GM23338 (cell line): ENCODE data around the gene TSC22D3. TPM values are rescaled to one million over a fixed set of nuclear protein-coding genes. Genes with fewer than 3 reads are reported as not detected.

ENCODE experiments used
- ATAC-seq: fragments of 200-7000 bp; cut with Tn5 transposase; 3 replicates; pipeline ENCODE4 v1.9.1; 2020
- DNase-seq: peaks from one replicate; pipeline ENCODE4 v3.0.0-alpha.2; 2015; ENCODE audit warnings: low spot score
- H2AFZ ChIP-seq: fragments of 200-600 bp; sonication (generic); 2 replicates; pipeline ENCODE4 v1.8.0; 2016; ENCODE audit warnings: antibody characterized with exemption, mild to moderate bottlenecking, moderate library complexity
- H3F3A ChIP-seq: fragments of 200-600 bp; sonication (generic); replicated peaks from 2 replicates; pipeline ENCODE4 v1.8.0; 2017; ENCODE audit warnings: antibody characterized with exemption, mixed run types, low read depth
- H3K27ac ChIP-seq: fragments of 200-600 bp; sonication (generic); 2 replicates; pipeline ENCODE4 v1.6.1; 2016; ENCODE audit warnings: low read depth
- H3K27me3 ChIP-seq: fragments of 200-600 bp; sonication (generic); 2 replicates; pipeline ENCODE4 v1.8.0; 2016; ENCODE audit warnings: mild to moderate bottlenecking, mixed run types, moderate library complexity; ENCODE audit not compliant: insufficient read depth
- H3K36me3 ChIP-seq: fragments of 200-600 bp; sonication (generic); 2 replicates; pipeline ENCODE4 v1.8.0; 2016; ENCODE audit warnings: mild to moderate bottlenecking; ENCODE audit not compliant: insufficient read depth
- H3K4me1 ChIP-seq: fragments of 200-600 bp; sonication (generic); 2 replicates; pipeline ENCODE4 v1.8.0; 2016; ENCODE audit warnings: mild to moderate bottlenecking, moderate library complexity; ENCODE audit not compliant: insufficient read depth
- H3K4me2 ChIP-seq: fragments of 200-600 bp; sonication (generic); 2 replicates; pipeline ENCODE4 v1.7.1; 2017; ENCODE audit warnings: mixed run types
- H3K4me3 ChIP-seq: fragments of 200-600 bp; sonication (generic); 2 replicates; pipeline ENCODE4 v1.6.1; 2016; ENCODE audit warnings: mixed run types
- H3K79me2 ChIP-seq: fragments of 200-600 bp; sonication (generic); replicated peaks from 2 replicates; pipeline ENCODE4 v1.8.0; 2017; ENCODE audit warnings: mild to moderate bottlenecking; ENCODE audit not compliant: insufficient read depth
- H3K9me2 ChIP-seq: fragments of 200-600 bp; sonication (generic); 2 replicates; pipeline ENCODE4 v1.8.0; 2017; ENCODE audit not compliant: insufficient read depth
- H4K20me1 ChIP-seq: fragments of 200-600 bp; sonication (generic); replicated peaks from 2 replicates; pipeline ENCODE4 v1.8.0; 2017; ENCODE audit warnings: mild to moderate bottlenecking; ENCODE audit not compliant: insufficient read depth
- H3K27ac Mint-ChIP-seq: 2 replicates; pipeline ENCODE4 v1.8.0; 2020; ENCODE audit warnings: inconsistent platforms, mild to moderate bottlenecking, moderate library complexity, mixed read lengths
- H3K27me3 Mint-ChIP-seq: 3 replicates; pipeline ENCODE4 v1.8.0; 2022; ENCODE audit warnings: low read depth, mild to moderate bottlenecking, moderate library complexity, mixed read lengths, inconsistent platforms; ENCODE audit not compliant: insufficient read depth, poor library complexity
- H3K36me3 Mint-ChIP-seq: 3 replicates; pipeline ENCODE4 v1.8.0; 2021; ENCODE audit warnings: low read depth, mild to moderate bottlenecking, inconsistent platforms, moderate library complexity, mixed read lengths
- H3K4me1 Mint-ChIP-seq: 3 replicates; pipeline ENCODE4 v1.8.0; 2020; ENCODE audit warnings: mild to moderate bottlenecking, inconsistent platforms, mixed read lengths
- H3K4me3 Mint-ChIP-seq: 3 replicates; pipeline ENCODE4 v1.8.0; 2021; ENCODE audit warnings: moderate library complexity, mild to moderate bottlenecking, inconsistent platforms, mixed read lengths
- H3K9me3 Mint-ChIP-seq: 3 replicates; pipeline ENCODE4 v1.8.0; 2020; ENCODE audit warnings: moderate library complexity, mild to moderate bottlenecking, inconsistent platforms, mixed read lengths
- EZH2 ChIP-seq: fragments of 200-600 bp; sonication (generic); IDR thresholded peaks from one replicate; pipeline ENCODE4 v1.8.0; 2017; ENCODE audit warnings: antibody characterized with exemption, mild to moderate bottlenecking, low read depth; ENCODE audit not compliant: unreplicated experiment
- POLR2AphosphoS5 ChIP-seq: IDR thresholded peaks from 2 replicates; pipeline ENCODE4 v1.6.1; 2016; ENCODE audit warnings: antibody characterized with exemption, low read depth
- ZNF114 ChIP-seq: fragments of 250-450 bp; sonication (Bioruptor Pico); IDR thresholded peaks from 2 replicates; pipeline ENCODE4 v1.5.0; 2020; ENCODE audit warnings: mild to moderate bottlenecking, moderate library complexity
- ZNF331 ChIP-seq: fragments of 250-450 bp; sonication (Bioruptor Pico); IDR thresholded peaks from 2 replicates; pipeline ENCODE4 v1.5.0; 2020; ENCODE audit warnings: low read depth, mild to moderate bottlenecking, moderate library complexity
- polyA plus RNA-seq: library from polyadenylated mRNA; unstranded; fragments of >200 nt; fragmentation: Nextera tagmentation; extraction: Ambion mirVana; gene quantifications from 2 replicates; pipeline ENCODE4 v1.2.1, GENCODE V29; 2016
- total RNA-seq: library from RNA; depleted of rRNA; stranded (reverse); fragments of >200 nt; shearing (Covaris generic); gene quantifications from 2 replicates; pipeline ENCODE4 v1.2.3, GENCODE V29; 2014
- TF ChIP-seq, protein P1 (sequence below): IDR thresholded peaks from 2 replicates; pipeline ENCODE4 v1.6.1; 2016; ENCODE audit warnings: antibody characterized with exemption
- TF ChIP-seq, protein P2 (sequence below): fragments of 250-450 bp; sonication (Bioruptor Pico); IDR thresholded peaks from 2 replicates; pipeline ENCODE4 v1.5.0; 2020; ENCODE audit warnings: mild to moderate bottlenecking, moderate library complexity

The TSC22D3 gene
- total and polyA plus RNA-seq, 2 experiments from 2014 or later, result 12.6 to 20.0 TPM

DNA sequence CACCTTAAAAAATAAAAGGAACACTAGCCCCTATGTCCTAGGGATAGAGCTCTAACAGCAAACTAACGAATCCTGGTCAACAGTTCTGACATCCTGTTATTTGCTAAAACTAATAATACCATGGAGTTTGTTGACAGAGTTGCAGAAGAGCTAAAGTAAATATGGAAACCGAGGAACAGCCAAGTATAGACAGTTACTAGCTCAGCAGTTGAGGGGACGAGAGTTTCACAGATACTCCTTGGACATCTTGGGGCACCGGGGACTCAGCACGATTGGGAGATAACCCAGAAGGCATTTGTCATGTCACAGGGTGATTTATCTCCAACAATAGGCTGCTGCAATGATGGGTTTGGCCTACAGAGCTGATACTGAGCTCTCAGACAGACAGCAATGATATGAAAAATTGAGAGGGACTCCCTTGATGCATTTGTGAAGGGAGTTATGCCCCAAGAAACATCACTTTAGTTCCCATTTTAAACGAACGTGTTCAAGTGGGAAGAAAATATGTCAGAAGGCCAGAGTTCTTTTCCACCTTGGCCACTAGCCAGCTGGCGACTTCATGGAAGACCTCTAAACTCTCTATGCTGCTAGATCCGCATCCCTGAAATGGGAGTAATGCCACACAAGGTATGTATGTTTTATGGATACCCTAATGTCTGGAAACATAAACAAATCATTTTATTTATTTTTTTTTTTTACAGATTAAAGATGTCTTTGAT, 48.6 kb downstream of the TSC22D3 start:
- Mint-ChIP-seq H3K9me3 (no peaks in the 10 kb centered on the region), H3K4me1 (peaks cover 42% of the 10 kb centered on the region), H3K27me3 (peaks cover 6% of the 10 kb centered on the region), H3K4me3 (no peak overlapping the region), H3K27ac (no peak overlapping the region), H3K36me3 (no peaks in the 10 kb centered on the region)
- Histone ChIP-seq H3K36me3 (no peaks in the 10 kb centered on the region), H4K20me1 (no peaks in the 10 kb centered on the region), H3K27me3 (no peaks in the 10 kb centered on the region), H3K4me2 (no peak overlapping the region), H2AFZ (no peak overlapping the region), H3K27ac (no peak overlapping the region), H3K4me3 (no peak overlapping the region), H3K79me2 (no peaks in the 10 kb centered on the region), H3K4me1 (peaks cover 20% of the 10 kb centered on the region), H3K9me2 (no peaks in the 10 kb centered on the region), H3F3A (no peaks in the 10 kb centered on the region)
- DNase-seq (no peak), ATAC-seq (no peak)
- TF ChIP-seq ZNF331 (CRISPR knock-in tag) (no peak), EZH2 (no peak), ZNF114 (CRISPR knock-in tag) (no peak), POLR2AphosphoS5 (no peak)
- TF ChIP-seq, protein P1, sequence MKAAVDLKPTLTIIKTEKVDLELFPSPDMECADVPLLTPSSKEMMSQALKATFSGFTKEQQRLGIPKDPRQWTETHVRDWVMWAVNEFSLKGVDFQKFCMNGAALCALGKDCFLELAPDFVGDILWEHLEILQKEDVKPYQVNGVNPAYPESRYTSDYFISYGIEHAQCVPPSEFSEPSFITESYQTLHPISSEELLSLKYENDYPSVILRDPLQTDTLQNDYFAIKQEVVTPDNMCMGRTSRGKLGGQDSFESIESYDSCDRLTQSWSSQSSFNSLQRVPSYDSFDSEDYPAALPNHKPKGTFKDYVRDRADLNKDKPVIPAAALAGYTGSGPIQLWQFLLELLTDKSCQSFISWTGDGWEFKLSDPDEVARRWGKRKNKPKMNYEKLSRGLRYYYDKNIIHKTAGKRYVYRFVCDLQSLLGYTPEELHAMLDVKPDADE, result no peak
- TF ChIP-seq, protein P2, sequence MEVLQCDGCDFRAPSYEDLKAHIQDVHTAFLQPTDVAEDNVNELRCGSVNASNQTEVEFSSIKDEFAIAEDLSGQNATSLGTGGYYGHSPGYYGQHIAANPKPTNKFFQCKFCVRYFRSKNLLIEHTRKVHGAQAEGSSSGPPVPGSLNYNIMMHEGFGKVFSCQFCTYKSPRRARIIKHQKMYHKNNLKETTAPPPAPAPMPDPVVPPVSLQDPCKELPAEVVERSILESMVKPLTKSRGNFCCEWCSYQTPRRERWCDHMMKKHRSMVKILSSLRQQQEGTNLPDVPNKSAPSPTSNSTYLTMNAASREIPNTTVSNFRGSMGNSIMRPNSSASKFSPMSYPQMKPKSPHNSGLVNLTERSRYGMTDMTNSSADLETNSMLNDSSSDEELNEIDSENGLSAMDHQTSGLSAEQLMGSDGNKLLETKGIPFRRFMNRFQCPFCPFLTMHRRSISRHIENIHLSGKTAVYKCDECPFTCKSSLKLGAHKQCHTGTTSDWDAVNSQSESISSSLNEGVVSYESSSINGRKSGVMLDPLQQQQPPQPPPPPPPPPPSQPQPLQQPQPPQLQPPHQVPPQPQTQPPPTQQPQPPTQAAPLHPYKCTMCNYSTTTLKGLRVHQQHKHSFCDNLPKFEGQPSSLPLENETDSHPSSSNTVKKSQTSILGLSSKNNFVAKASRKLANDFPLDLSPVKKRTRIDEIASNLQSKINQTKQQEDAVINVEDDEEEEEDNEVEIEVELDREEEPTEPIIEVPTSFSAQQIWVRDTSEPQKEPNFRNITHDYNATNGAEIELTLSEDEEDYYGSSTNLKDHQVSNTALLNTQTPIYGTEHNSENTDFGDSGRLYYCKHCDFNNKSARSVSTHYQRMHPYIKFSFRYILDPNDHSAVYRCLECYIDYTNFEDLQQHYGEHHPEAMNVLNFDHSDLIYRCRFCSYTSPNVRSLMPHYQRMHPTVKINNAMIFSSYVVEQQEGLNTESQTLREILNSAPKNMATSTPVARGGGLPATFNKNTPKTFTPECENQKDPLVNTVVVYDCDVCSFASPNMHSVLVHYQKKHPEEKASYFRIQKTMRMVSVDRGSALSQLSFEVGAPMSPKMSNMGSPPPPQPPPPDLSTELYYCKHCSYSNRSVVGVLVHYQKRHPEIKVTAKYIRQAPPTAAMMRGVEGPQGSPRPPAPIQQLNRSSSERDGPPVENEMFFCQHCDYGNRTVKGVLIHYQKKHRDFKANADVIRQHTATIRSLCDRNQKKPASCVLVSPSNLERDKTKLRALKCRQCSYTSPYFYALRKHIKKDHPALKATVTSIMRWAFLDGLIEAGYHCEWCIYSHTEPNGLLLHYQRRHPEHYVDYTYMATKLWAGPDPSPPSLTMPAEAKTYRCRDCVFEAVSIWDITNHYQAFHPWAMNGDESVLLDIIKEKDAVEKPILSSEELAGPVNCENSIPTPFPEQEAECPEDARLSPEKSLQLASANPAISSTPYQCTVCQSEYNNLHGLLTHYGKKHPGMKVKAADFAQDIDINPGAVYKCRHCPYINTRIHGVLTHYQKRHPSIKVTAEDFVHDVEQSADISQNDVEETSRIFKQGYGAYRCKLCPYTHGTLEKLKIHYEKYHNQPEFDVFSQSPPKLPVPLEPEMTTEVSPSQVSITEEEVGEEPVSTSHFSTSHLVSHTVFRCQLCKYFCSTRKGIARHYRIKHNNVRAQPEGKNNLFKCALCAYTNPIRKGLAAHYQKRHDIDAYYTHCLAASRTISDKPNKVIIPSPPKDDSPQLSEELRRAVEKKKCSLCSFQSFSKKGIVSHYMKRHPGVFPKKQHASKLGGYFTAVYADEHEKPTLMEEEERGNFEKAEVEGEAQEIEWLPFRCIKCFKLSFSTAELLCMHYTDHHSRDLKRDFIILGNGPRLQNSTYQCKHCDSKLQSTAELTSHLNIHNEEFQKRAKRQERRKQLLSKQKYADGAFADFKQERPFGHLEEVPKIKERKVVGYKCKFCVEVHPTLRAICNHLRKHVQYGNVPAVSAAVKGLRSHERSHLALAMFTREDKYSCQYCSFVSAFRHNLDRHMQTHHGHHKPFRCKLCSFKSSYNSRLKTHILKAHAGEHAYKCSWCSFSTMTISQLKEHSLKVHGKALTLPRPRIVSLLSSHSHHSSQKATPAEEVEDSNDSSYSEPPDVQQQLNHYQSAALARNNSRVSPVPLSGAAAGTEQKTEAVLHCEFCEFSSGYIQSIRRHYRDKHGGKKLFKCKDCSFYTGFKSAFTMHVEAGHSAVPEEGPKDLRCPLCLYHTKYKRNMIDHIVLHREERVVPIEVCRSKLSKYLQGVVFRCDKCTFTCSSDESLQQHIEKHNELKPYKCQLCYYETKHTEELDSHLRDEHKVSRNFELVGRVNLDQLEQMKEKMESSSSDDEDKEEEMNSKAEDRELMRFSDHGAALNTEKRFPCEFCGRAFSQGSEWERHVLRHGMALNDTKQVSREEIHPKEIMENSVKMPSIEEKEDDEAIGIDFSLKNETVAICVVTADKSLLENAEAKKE (CRISPR knock-in tag), result no peak
